ENCODE results near the gene MTR.

- TF ChIP-seq, protein P1, sequence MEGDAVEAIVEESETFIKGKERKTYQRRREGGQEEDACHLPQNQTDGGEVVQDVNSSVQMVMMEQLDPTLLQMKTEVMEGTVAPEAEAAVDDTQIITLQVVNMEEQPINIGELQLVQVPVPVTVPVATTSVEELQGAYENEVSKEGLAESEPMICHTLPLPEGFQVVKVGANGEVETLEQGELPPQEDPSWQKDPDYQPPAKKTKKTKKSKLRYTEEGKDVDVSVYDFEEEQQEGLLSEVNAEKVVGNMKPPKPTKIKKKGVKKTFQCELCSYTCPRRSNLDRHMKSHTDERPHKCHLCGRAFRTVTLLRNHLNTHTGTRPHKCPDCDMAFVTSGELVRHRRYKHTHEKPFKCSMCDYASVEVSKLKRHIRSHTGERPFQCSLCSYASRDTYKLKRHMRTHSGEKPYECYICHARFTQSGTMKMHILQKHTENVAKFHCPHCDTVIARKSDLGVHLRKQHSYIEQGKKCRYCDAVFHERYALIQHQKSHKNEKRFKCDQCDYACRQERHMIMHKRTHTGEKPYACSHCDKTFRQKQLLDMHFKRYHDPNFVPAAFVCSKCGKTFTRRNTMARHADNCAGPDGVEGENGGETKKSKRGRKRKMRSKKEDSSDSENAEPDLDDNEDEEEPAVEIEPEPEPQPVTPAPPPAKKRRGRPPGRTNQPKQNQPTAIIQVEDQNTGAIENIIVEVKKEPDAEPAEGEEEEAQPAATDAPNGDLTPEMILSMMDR (IDR thresholded peaks at IDR 0.05): no peak
- TF ChIP-seq EP300 (IDR thresholded peaks at IDR 0.05): no peak
Measured at GRCh38 chr1:236841341-236841740, 46.2 kb downstream of the MTR start.
